ENCODE data around the gene METTL9.

DNA sequence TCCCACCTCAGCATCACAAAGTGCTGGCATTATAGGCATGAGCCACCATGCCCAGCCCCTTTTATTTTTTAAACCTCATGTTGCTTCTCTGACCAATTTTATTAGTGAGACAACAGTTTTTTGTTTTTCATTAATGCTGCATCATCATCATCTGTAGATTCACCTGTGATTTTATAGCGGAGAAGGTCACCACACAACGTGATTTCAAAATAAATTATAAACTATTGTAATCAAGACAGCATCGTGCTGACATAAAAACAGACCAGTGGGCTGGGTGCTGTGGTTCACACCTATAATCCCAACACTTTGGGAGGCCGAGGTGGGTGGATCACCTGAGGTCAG, 28.7 kb upstream of the METTL9 start:
- TF ChIP-seq, protein P1, sequence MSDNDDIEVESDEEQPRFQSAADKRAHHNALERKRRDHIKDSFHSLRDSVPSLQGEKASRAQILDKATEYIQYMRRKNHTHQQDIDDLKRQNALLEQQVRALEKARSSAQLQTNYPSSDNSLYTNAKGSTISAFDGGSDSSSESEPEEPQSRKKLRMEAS (IDR thresholded peaks at IDR 0.05), result no peak
- TF ChIP-seq, protein P2, sequence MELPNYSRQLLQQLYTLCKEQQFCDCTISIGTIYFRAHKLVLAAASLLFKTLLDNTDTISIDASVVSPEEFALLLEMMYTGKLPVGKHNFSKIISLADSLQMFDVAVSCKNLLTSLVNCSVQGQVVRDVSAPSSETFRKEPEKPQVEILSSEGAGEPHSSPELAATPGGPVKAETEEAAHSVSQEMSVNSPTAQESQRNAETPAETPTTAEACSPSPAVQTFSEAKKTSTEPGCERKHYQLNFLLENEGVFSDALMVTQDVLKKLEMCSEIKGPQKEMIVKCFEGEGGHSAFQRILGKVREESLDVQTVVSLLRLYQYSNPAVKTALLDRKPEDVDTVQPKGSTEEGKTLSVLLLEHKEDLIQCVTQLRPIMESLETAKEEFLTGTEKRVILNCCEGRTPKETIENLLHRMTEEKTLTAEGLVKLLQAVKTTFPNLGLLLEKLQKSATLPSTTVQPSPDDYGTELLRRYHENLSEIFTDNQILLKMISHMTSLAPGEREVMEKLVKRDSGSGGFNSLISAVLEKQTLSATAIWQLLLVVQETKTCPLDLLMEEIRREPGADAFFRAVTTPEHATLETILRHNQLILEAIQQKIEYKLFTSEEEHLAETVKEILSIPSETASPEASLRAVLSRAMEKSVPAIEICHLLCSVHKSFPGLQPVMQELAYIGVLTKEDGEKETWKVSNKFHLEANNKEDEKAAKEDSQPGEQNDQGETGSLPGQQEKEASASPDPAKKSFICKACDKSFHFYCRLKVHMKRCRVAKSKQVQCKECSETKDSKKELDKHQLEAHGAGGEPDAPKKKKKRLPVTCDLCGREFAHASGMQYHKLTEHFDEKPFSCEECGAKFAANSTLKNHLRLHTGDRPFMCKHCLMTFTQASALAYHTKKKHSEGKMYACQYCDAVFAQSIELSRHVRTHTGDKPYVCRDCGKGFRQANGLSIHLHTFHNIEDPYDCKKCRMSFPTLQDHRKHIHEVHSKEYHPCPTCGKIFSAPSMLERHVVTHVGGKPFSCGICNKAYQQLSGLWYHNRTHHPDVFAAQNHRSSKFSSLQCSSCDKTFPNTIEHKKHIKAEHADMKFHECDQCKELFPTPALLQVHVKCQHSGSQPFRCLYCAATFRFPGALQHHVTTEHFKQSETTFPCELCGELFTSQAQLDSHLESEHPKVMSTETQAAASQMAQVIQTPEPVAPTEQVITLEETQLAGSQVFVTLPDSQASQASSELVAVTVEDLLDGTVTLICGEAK (IDR thresholded peaks at IDR 0.05), result no peak
- TF ChIP-seq, protein P2 (CRISPR knock-in tag; IDR thresholded peaks at IDR 0.05), result no peak
- TF ChIP-seq POLR2A (IDR thresholded peaks at IDR 0.05; ENCODE audit: insufficient read depth in 1 of 2, low read depth in 2 of 2, low read length in 2 of 2) (no peak), ONECUT2 (CRISPR knock-in tag; IDR thresholded peaks at IDR 0.05) (no peak), HCFC1 (IDR thresholded peaks at IDR 0.05; ENCODE audit: low read depth, low read length) (no peak), ZNF350 (CRISPR knock-in tag; IDR thresholded peaks at IDR 0.05; ENCODE audit: borderline replicate concordance, low read depth) (no peak), ZBTB8A (CRISPR knock-in tag; IDR thresholded peaks at IDR 0.05; ENCODE audit: borderline replicate concordance, low read depth) (no peak), CREB1 (IDR thresholded peaks at IDR 0.05) (no peak), CREB1 (CRISPR knock-in tag; IDR thresholded peaks at IDR 0.05) (no peak), KLF13 (CRISPR knock-in tag; IDR thresholded peaks at IDR 0.05) (no peak), SP2 (CRISPR knock-in tag; IDR thresholded peaks at IDR 0.05) (no peak), ZBTB43 (CRISPR knock-in tag; conservative IDR thresholded peaks at IDR 0.05) (no peak), BRD4 (CRISPR knock-in tag; IDR thresholded peaks at IDR 0.05) (no peak)
- TF ChIP-seq, protein P3, sequence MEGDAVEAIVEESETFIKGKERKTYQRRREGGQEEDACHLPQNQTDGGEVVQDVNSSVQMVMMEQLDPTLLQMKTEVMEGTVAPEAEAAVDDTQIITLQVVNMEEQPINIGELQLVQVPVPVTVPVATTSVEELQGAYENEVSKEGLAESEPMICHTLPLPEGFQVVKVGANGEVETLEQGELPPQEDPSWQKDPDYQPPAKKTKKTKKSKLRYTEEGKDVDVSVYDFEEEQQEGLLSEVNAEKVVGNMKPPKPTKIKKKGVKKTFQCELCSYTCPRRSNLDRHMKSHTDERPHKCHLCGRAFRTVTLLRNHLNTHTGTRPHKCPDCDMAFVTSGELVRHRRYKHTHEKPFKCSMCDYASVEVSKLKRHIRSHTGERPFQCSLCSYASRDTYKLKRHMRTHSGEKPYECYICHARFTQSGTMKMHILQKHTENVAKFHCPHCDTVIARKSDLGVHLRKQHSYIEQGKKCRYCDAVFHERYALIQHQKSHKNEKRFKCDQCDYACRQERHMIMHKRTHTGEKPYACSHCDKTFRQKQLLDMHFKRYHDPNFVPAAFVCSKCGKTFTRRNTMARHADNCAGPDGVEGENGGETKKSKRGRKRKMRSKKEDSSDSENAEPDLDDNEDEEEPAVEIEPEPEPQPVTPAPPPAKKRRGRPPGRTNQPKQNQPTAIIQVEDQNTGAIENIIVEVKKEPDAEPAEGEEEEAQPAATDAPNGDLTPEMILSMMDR (CRISPR knock-in tag; IDR thresholded peaks at IDR 0.05), result no peak
- TF ChIP-seq, protein P4, sequence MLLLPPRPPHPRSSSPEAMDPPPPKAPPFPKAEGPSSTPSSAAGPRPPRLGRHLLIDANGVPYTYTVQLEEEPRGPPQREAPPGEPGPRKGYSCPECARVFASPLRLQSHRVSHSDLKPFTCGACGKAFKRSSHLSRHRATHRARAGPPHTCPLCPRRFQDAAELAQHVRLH (CRISPR knock-in tag; IDR thresholded peaks at IDR 0.05; ENCODE audit: borderline replicate concordance, low read depth), result no peak

All from HepG2 (cell line).